ENCODE data around the gene SPACA9.

SPACA9 gene

GRCh38 chr9:132878695-132879456 lies at the start of gene SPACA9:
Gene SPACA9 (plus strand): TSS chr9:132878898. CDS start chr9:132883948, 5,050 bp downstream.
- peak; percentile 13 for DNase-seq (ENCODE audit: low read depth)

DNA sequence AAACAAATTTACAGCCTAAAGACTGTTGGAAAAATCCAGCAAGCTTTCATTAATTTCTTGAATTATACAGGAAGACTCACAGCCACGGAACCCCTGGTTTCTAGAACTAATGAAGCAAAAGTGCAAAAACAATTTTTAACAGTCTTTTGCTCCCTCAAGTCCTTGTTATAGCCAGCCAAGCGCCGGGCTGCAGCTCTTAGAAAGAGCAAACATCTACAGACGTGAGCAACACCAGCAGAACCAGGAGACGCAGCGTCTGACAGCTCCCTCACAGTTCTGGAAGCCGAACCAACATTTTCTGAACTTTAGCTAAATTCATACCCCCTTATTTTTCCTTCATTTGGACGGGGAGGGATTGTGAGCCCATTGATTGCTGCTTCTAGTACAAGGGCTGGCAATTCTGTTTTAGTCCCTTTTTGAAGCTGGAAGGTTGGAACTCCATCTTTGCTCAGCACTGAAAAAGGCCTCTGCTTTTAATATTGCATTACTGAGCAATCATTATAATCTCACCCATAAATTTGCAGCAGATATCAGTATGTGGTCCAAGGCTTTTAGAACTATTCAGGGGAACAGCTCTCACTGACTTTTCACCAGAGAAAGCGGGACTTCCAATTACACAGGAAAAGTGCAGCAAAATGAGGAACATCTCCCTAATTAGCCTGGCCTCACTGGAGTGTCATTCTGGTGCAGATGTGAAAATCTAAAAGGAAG lies 46.4 kb upstream of the SPACA9 start:
- no peak for DNase-seq (ENCODE audit: low read depth)

DNA sequence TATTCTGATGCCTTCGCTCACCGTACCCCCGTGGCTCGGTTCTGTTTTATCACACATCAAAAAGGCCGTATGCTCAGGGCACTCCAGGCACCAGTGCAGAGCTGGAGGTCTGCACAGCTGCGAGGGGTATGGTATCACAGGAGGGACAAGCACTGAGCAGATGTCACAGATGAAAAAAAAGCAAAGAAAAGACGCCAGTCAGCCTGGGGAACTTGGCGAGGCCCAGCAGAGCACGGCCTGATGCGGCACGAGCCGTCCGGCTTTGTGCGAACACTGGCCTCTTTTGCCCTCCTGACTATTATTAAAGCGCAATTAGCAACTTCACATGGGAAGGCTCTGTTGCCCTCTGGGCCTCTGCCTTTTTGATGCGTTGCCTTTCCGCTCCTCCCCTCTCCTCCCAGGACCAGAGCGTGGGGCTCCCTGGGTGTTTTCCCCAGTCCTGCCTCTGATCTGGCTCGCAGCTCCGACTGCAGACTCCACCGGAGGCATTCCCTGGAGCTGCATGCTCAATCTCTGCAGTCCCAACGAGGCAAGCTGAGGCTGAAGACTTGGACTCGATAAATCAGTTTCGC lies 45.1 kb upstream of the SPACA9 start:
- no peak for DNase-seq (ENCODE audit: low read depth)

DNA sequence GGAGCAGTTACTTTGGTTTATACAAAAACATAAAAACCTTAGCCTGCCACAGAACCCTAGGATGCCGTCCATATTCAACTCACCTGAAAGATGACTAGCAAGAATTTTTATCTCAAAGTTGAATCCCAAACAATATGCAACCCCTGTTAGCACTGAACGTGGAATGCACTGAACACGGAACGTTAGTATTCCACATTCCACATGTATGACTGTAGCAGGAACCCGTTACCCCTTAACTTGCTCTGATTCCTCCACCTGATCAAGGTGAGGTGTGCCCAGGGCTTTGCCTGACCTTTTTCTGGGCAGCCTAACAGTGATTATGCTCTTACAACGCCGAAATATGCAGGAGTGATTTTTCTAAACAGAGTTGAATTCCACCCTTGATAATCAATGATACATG lies 44.4 kb upstream of the SPACA9 start:
- DNase-seq (ENCODE audit: low read depth): no peak

GRCh38 chr9:132837501-132838286 lies 41.0 kb upstream of the SPACA9 start:
- DNase-seq (ENCODE audit: low read depth): no peak

GRCh38 chr9:132838291-132838690 lies 40.4 kb upstream of the SPACA9 start:
- DNase-seq (ENCODE audit: low read depth): no peak

- no peak for DNase-seq (ENCODE audit: low read depth)
Measured at GRCh38 chr9:132840980-132841379, 37.7 kb upstream of the SPACA9 start.

DNA sequence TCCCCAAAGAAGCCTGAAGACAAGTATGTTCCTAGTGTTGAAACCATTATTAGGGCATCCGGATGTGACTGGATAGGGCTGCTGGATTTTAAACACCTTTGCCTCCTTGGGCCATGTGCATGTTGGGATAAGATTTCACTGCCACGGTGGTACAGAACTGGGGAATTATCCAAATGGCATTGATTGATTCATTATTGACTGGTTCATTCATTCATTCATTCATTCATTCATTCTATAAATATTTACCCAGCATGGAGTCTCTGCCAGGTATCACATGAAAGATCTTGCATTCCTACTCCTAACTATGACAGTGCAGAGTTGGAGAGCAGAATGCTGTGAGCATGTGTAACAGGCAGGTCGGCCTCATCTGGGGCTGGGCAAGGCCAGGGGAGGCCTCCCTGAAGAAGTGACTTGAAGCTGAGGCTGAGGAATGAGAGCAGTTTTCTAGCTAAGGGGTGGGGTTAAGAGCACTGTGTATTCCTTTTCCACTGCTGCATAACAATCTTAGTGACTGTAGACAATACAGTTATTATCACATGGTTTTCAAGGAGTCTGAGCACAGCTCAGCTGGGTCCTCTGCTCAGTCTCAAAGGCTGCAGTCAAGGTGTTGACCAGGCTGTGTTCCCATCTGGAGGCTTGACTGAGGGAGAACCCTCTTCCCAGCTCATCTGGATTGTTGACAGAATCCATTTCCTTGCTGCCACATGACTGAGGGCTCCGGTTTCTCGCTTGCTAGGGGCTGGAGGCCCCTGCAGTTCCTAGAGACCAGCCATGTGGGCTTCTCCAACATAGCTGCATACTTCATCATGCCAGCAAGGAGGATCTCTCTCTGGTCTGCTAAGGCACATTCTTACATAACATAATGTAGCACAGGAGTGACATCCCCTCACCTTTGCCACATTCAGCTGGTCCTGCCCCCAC lies 36.3 kb upstream of the SPACA9 start:
- no peak for DNase-seq (ENCODE audit: low read depth)

GRCh38 chr9:132846109-132846917 lies 32.4 kb upstream of the SPACA9 start:
- no peak for DNase-seq (ENCODE audit: low read depth)

DNA sequence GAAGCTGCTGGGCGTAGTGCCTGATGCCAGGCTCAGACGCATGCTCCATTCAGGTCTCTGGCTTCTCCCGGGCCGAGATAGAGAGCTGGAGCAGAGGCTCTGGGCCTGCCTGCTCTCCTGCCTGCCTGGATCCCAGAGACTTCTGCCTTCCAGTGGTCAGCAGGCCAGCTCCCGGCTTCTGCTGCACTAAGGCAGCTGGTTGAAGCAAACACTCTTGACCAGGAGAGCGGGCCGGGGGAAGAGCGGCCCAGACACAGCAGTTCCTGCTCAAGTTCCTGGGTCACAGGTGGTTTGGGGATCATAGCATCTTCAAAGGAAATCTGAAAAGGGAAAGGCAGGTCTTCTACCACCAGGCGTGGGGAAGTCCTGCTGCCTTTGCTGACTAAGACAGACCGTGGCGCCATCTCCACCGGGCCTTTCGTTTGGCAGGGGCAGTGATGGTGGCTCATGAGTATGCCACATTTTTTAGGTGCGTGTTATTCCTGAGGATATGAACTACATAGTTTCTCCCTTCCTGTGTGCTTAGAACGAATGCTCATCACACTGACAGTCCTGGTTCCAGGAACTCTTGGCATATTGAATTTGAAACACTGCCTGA lies 31.7 kb upstream of the SPACA9 start:
- DNase-seq (ENCODE audit: low read depth): no peak

- no peak for DNase-seq (ENCODE audit: low read depth)
Measured at GRCh38 chr9:132849185-132849706, 29.5 kb upstream of the SPACA9 start.

GRCh38 chr9:132853482-132853881 lies 25.2 kb upstream of the SPACA9 start:
- DNase-seq (ENCODE audit: low read depth): no peak

- DNase-seq (ENCODE audit: low read depth): no peak
Measured at GRCh38 chr9:132854832-132855231, 23.9 kb upstream of the SPACA9 start.

- no peak for DNase-seq (ENCODE audit: low read depth)
Measured at GRCh38 chr9:132855904-132856303, 22.8 kb upstream of the SPACA9 start.

DNA sequence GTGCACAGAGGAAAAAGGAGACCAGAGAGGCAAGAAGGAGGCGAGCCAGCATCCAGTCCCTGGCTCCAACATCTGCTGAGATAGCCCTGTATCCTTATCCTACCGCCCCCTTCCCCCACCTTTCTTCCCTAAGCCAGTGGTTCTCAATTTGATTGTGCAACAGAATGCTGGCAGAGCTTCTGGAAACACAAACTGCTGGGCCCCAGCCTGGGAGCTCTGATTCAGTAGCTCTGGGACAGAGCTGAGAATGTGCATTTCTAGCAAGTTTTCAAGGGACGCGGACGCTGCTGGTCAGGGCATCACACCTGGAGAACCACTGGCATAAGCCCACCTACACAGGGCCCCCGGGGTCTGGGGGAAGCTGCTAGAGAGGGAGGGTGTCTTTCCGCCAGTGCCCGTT lies 21.7 kb upstream of the SPACA9 start:
- DNase-seq (ENCODE audit: low read depth): no peak

DNA sequence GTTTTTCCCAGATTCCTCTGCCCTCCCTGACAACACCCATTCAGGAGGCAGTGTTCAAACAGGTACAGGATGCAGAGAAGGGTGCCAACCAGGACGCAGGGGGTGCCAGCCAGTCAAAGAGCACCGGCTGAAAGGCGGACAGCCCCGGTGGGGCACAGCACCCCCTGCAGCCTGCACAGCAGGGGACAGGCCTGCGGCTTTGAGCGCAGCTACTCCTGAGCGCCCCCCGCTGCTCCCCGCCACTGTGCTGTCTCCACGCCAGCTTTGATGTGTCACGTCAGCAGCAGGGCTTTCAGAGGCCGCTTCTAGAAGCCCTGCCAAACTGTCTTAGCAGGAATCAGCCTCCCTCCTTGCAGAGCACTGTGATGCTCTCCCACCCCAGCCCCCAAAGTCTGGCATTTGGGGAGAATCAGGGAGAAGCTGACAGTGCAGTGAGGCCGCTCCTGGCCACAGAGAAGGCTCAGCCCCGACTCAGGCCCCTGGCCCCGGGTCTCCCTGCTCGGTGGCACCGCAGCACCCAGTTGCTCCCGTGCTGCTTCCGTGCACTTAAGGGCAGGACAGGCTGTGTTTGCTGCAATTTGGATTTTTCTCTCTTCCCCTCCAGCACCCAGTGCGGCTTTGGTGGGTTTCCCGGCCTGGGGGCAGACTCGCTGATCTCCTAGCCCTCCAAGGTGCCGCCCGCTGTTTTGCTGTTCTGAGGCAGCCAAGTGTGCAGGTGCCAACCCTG lies 20.9 kb upstream of the SPACA9 start:
- DNase-seq (ENCODE audit: low read depth): no peak

GRCh38 chr9:132858751-132859150 lies 19.9 kb upstream of the SPACA9 start:
- no peak for DNase-seq (ENCODE audit: low read depth)

- DNase-seq (ENCODE audit: low read depth): no peak
Measured at GRCh38 chr9:132861666-132862065, 17.0 kb upstream of the SPACA9 start.

GRCh38 chr9:132862533-132862932 lies 16.2 kb upstream of the SPACA9 start:
- DNase-seq (ENCODE audit: low read depth): no peak

Measured in stimulated activated CD8-positive, alpha-beta memory T cell treated with anti-CD3 and anti-CD28 coated beads, Interleukin-12 subunit alpha, Interleukin-12 subunit beta, amount 100 ng/mL, for 4 hours (primary cell).